ENCODE data around the gene GABRP.
A peak's percentile ranks its signal among the peaks of the same experiment; 100 is the strongest.
"Not testable (repeated sequence)": the region's sequence is repeated elsewhere in the genome, so short reads cannot be mapped to it uniquely, and the experiment has no call there.

GABRP gene

DNA sequence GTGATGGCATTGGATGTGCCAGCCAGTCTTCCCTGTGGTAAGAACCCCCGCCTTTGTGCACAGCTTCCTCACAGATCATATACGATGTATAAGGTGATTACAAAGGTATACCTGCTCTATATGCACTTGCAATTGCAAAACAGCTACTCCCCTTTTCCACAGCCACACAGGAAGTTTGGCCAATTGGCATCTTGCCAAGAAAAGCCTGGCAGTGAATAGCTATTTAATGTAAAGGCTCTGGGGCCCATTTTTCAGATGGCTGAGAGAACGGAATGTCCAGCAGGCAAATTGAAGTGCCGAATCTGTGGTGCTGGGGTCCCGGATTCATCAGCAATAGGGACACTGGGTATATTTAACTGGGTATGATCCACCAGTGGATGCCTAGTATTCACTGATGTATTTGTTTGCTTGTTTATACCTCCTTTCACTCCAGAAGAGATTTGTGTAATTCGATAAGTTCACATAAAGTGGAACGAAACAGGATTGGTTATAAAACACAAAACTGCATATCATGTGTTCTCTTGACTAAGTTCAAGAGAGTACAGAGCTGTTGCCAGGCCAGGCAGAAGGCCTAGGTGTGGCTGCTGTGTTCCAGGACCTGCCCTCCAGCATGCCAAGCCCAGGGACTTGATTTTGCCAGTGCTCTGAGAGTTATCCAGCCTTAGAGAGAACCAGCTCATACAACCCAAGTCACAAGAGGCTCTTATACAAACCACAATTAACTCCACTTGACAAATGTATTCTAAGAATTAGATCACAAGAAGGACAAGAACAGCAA is 27.7 kb upstream of the GABRP start:
- no peak for FAIRE-seq

- no peak for FAIRE-seq
Observed at GRCh38 chr5:170756691-170757090, 26.8 kb upstream of the GABRP start.

DNA sequence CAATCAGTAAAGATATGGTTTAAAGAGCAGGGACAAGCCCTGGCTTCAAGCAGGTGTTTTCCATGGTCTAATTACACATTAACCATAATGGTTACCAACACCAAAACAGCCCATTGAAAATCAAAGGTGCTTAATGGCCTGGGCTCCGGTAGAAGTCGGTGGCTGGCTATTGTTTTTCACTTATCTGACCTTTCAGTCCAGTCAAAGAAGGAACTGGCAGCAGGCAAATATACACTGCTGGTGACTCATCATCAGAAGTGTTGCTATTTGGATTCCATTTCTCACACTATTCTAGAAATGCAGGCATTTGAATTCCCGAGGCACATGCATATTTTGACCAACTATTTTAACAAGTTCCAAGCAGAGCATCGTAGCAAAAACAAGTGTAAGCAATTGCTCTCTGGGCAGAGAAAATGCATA is 26.3 kb upstream of the GABRP start:
- no peak for FAIRE-seq

DNA sequence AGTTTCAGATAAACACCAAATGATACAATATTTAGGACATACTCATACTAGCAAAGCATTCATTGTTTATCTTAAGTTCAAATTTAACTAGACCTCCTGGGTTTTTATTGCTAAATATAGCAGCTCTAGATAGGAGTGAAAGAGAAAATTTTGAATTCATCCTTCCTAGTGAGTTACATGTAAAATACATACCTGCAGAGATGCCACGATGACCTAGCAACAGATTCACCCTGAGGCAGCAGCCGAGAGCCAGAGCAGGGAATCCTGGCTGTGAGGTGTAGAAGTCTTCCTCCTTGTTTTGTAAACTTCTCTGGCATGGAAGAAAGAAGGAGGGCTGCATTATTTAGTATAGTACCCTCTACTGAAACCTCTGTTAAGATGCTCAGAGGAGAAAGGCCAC is 25.9 kb upstream of the GABRP start:
- no peak for FAIRE-seq

GRCh38 chr5:170758481-170758880 is 25.0 kb upstream of the GABRP start:
- FAIRE-seq: no peak

DNA sequence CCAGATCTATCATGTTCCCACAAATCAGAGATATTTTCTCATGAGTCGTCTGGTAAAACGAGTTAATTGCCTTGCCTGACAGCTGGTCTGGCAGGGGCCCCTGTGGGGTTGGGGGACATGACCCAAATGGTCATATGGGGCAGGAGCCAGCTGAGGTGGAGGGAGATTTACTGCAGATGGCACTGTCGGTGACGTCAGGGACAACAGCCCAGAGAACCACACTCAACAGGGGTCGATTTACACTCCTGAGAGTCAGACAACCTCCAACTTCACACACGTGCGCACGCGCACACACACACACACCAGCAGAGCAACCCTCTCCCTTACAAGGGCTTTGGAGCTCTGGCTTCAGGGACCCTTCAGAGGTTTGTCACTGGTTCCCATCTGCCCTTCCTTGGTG is 23.4 kb upstream of the GABRP start:
- no peak for FAIRE-seq

DNA sequence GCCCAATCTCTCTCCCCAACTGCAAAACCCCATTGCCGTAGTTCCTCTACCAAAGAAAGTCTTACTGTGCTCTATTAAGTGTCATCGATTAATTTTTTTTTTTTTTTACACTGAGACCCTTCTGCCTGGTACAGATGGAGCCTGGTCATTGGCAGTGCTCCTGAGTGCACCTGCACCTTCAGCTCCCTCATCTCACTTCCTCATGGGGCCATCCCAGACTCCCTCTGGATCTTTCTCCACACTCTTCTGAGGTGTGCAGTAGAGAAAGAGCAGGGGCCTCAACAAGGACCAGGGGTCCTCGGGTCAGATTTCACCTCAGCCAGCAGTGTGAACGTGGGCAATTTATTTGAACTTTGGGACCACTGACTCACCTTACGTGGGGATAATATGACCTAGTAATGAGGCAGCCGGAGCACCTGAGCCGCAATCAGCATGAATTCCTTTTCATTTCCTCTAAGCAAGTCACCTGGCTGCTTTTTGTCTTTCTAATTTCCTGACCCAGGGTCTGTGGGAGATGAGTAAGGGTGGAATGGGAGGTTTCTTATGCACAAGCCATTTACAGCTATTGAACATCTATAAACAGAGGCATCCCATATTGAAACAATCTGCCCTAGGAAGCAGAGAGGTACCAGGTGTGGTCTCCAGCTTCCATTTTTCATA is 22.3 kb upstream of the GABRP start:
- FAIRE-seq: no peak

- no peak for FAIRE-seq
Observed at GRCh38 chr5:170761708-170762066, 21.8 kb upstream of the GABRP start.

GRCh38 chr5:170762298-170762697 is 21.2 kb upstream of the GABRP start:
- FAIRE-seq: not testable (repeated sequence)

- not testable (repeated sequence) for FAIRE-seq
Observed at GRCh38 chr5:170765868-170766267, 17.7 kb upstream of the GABRP start.

DNA sequence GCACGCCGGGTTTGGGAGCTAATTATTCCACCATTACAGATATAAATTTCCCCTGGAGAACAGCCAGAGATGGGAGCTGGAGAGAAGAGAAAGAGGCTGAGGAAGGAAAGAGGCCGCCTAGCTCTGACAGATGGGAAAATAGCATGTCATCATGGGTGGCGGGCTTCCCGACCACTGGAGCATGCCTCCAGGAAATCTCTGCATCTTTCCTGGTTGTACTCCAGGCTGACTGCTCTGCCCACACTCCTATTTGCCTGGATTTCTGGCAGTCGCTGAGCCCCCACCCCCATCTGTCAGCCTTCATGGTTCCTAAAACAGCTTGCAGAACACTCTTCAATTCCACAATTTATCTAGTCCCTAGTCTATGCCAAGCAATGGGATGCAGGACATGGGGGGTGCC is 14.3 kb upstream of the GABRP start:
- no peak for FAIRE-seq

- no peak for FAIRE-seq
Observed at GRCh38 chr5:170769898-170770416, 13.6 kb upstream of the GABRP start.

- no peak for FAIRE-seq
Observed at GRCh38 chr5:170771496-170771895, 12.0 kb upstream of the GABRP start.

DNA sequence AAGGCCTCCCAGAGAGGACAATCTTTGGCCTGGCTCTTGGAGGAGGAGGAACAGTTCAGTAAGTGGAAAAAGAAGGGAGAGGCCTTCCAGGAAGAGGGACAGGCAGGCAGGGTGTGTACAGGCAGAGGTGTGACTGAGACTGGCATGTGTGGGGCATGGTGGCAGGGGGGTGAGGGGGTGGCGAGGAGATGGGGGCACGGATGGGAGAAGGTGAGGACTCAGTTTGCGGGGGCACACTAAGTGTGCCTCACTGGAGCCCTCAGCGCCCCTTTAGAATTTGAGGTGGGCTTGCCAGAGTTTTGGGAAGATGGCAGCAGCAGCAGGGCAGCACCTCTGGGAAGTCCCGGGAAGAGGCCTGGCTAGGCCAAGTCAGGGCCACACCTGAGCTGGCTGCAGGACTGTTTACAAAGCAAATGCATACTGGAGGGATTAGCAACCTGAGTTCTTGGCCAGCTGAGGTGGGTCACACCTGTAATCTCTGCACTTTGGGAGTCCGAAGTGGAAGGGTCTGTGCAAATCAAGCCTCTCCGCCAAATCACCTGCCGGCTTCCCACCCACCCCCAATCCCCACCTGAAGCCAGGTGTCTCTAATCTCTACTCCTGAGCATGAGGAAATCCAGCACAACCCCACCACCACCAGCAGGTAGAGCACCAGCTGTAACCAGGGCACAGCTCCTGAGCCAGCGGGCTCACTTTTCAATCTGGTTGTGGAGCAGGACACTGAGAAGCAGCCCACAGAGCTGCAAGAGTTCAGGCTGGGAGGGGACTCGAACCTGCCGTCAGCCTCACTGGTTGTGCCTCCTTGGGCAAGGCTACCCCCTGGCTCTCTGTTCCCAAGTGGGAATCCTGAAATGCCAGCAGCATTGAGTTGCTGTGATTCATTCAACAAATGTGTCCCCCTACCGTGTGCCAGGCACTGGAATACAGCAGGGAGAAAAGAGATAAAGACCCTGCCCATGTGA is 10.2 kb upstream of the GABRP start:
- no peak for FAIRE-seq

DNA sequence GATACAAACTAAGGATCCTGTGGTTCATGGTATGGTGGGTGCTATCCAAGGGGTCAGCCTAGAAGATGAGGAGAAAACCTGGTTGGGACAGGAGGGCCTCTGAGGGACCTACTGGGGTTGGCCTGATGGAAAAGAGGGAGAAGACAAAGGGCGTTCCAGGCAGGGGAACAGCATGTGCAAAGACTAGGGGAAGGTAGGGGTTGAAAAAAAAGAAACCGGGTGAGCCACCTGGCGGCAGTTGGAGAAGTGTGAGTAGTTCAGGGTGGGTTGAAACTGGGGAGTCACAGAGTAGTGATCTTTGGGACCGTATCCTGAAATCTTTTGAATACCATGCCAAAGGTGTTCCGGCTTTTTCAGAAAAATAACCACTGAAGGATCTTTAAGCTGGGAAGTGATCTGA is 8.7 kb upstream of the GABRP start:
- FAIRE-seq: no peak

DNA sequence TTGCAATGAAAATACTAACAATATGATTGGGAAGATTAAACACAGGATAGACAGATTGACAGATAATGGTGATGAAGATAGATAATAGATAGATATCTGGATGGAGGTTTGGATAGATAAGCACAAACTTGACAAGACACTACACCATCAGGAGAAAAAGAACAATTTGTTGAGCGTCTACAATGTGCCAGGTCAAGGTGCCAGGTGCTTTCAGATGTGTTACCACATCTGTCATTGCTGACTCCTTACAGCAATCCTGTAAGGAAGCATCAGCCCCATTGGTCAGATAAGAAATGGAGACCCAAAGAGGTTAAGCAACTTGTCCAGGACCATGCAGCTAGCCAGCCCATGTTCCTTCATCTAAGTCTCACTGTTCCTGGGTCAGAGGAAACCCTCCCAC is 1.6 kb upstream of the GABRP start:
- FAIRE-seq: no peak

DNA sequence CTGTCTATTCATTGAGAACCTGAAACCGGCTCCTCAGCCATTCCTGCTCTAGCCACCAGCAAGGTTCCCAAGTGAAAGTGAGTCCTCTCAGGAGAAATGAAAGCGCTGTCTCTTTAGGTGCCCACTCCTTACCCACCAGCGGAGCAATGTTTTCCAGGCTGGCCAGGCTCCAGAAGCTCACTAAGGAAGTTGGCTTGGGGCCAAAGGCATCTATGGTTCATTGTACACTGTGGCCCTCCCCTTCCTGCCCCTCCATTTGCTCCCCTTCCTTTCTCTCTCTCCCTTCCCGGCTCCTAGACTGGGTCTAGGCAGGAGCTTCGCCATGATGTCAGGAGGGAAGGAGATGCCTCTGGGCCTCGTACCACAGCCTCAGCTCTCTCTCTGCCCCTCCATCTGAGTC is 1.1 kb upstream of the GABRP start:
- no peak for FAIRE-seq

GRCh38 chr5:170785416-170785815 is 1.9 kb downstream of the GABRP start:
- FAIRE-seq: no peak

DNA sequence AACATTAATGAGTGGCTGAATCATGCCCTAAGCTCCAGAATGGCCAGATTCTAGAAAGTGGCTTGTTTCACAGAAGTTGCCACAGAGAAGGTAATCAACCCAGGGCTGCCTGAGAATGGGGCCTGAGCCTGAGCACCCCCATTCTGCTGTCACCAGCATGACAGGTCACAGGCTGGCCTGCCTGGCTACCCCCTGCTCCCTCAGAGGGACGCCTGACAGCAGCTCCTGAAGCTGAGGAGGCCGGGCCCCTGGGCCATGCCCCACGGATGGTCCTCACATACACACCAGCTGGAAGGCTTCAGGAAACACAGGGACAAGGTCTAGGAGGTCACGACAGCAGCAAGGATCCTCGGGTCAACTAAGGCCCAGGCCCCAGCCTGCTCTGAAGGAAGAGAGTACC is 3.7 kb downstream of the GABRP start:
- FAIRE-seq: no peak

DNA sequence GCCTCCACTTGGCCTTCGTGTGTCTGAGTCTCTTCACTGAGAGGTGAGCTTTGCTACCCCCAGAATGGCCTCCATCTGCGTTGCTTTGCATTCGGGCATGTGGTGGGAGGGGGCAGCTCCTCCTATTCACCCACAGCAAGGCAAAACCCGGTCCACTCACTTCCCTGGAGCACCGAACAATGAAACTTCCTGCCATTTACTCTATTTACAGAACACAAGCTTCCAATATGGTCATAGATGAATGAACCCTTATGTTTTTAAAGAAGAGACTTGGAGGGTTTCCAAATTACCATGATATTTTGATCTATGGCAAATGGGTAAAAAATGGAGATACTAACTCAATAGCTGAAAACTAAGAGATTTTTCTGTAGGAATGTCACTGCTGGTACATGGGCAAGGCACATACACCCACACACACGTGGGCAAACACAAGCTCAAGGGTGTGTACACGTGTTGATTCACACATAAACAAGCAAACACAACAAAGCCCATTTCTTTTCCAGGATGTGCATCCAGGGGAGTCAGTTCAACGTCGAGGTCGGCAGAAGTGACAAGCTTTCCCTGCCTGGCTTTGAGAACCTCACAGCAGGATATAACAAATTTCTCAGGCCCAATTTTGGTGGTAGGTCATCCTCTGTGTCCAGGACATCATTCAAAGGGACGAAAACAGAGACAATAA is 5.2 kb downstream of the GABRP start:
- no peak for FAIRE-seq

GRCh38 chr5:170791325-170791954 is 7.9 kb downstream of the GABRP start:
- FAIRE-seq: peak; percentile 79

DNA sequence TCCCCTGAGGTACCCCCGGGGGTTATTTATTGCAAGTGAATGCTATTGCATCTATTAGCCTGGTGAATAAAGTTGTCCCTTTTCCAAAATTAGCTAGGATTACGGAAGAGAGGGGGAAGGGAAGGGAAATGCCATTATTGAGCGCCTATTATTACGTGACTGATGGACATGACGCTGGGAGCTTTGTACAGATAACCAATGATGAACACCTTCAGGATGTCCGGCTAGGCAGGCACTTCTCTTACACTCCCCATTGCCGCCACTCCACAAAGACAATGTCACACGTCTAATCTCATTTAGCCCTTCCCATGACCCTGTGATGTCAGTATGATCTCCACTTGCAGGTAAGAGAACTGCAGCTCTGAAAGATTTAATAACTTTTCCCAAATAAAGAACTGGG is 9.4 kb downstream of the GABRP start:
- FAIRE-seq: no peak
